KBM-7 (cell line): ENCODE results near the gene CDH4.

Experiments
- DNase-seq: peaks from one replicate; pipeline ENCODE4 v3.0.0-alpha.2; 2015
- in situ Hi-C: fragments of 300-500 bp; cut with MboI; formaldehyde crosslinking; loops from 2 replicates; pipeline ENCODE4 v1.14.3; 2020; ENCODE audit warnings: low sequenced_read_pairs, low pct_unique_long_range_greater_than_20kb, mixed read lengths

CDH4 gene

GRCh38 chr20:61349447-61350165, 97.5 kb downstream of the CDH4 start:
- in situ Hi-C loops: no loop called here
- DNase-seq: no peak

- in situ Hi-C loops: no loop called here
- DNase-seq: no peak
Measured at GRCh38 chr20:61350500-61351250, 98.6 kb downstream of the CDH4 start.

GRCh38 chr20:61352346-61353260, 100.5 kb downstream of the CDH4 start:
- no peak for DNase-seq
- in situ Hi-C loops: no loop called here

GRCh38 chr20:61353261-61354000, 101.4 kb downstream of the CDH4 start:
- in situ Hi-C loops: no loop called here
- no peak for DNase-seq

- in situ Hi-C loops: no loop called here
- no peak for DNase-seq
Measured at GRCh38 chr20:61354001-61354390, 101.9 kb downstream of the CDH4 start.

- in situ Hi-C loops: no loop called here
- no peak for DNase-seq
Measured at GRCh38 chr20:61354501-61354900, 102.4 kb downstream of the CDH4 start.

GRCh38 chr20:61354901-61355495, 102.9 kb downstream of the CDH4 start:
- DNase-seq: no peak
- in situ Hi-C loops: no loop called here

- in situ Hi-C loops: no loop called here
- no peak for DNase-seq
Measured at GRCh38 chr20:61355585-61355984, 103.5 kb downstream of the CDH4 start.

GRCh38 chr20:61356196-61356595, 104.1 kb downstream of the CDH4 start:
- in situ Hi-C loops: no loop called here
- no peak for DNase-seq

- in situ Hi-C loops: no loop called here
- no peak for DNase-seq
Measured at GRCh38 chr20:61357119-61357518, 105.1 kb downstream of the CDH4 start.

- in situ Hi-C loops: no loop called here
- no peak for DNase-seq
Measured at GRCh38 chr20:61359254-61359653, 107.2 kb downstream of the CDH4 start.

GRCh38 chr20:61360296-61360695, 108.2 kb downstream of the CDH4 start:
- DNase-seq: no peak
- in situ Hi-C loops: no loop called here

- DNase-seq: no peak
- in situ Hi-C loops: no loop called here
Measured at GRCh38 chr20:61360940-61361339, 108.9 kb downstream of the CDH4 start.

GRCh38 chr20:61361501-61361900, 109.4 kb downstream of the CDH4 start:
- in situ Hi-C loops: no loop called here
- no peak for DNase-seq

GRCh38 chr20:61364147-61364546, 112.1 kb downstream of the CDH4 start:
- no peak for DNase-seq
- in situ Hi-C loops: no loop called here

GRCh38 chr20:61366914-61367313, 114.9 kb downstream of the CDH4 start:
- no peak for DNase-seq
- in situ Hi-C loops: no loop called here

- DNase-seq: no peak
- in situ Hi-C loops: no loop called here
Measured at GRCh38 chr20:61369731-61370520, 117.9 kb downstream of the CDH4 start.

- in situ Hi-C loops: no loop called here
- no peak for DNase-seq
Measured at GRCh38 chr20:61370841-61371303, 118.8 kb downstream of the CDH4 start.
